ENCODE data around the gene ZIC3.
"Not testable (repeated sequence)": the region's sequence is repeated elsewhere in the genome, so short reads cannot be mapped to it uniquely, and the experiment has no call there.

ZIC3 gene

DNA sequence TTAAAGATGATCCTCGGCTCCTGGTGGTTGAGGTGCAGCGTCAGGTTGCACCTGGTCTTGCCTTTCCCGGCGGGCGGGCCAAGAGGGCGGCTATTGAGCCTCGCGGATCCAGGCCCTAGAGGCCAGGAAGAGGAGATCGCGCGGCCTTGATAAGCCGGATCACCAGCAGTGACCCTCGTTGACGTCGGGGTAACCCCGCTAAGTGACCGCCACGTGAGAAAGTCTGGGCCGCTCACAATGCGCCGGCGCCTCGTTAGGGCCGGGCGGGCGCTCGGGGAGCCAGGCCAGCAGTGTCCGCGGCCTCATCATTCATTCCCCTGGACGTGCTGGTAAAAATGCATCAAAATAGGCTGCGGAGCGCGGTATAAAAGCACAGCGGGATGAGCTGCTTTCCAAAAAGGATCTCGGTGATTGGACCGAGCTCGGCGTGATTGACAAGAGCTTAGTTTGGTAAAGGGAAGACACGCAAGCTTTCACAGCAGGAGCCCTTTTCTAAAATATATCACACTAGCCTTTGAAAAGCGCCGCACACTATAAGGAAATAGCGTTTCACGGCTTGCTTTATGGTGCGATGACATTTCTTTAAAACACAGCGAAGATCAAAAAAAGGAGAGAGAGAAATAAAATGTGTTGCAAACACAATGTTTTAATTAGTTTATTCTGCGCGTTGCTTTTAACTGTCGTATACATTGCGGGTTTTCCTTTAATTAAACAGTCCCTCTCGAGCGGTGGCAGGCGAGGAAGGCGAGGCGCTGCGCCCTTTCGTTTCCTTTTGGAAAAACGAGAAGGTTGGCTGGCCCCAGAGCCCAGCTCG, 15.9 kb upstream of the ZIC3 start:
- TF ChIP-seq, protein P1, sequence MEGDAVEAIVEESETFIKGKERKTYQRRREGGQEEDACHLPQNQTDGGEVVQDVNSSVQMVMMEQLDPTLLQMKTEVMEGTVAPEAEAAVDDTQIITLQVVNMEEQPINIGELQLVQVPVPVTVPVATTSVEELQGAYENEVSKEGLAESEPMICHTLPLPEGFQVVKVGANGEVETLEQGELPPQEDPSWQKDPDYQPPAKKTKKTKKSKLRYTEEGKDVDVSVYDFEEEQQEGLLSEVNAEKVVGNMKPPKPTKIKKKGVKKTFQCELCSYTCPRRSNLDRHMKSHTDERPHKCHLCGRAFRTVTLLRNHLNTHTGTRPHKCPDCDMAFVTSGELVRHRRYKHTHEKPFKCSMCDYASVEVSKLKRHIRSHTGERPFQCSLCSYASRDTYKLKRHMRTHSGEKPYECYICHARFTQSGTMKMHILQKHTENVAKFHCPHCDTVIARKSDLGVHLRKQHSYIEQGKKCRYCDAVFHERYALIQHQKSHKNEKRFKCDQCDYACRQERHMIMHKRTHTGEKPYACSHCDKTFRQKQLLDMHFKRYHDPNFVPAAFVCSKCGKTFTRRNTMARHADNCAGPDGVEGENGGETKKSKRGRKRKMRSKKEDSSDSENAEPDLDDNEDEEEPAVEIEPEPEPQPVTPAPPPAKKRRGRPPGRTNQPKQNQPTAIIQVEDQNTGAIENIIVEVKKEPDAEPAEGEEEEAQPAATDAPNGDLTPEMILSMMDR (IDR thresholded peaks at IDR 0.05; ENCODE audit: low read depth, low read length, missing control alignments), result no peak
- H3K4me3 ChIP-seq (ENCODE audit: low read depth, low read length), result peak overlapping the region; percentile 40
- no peak for DNase-seq (ENCODE audit: low read depth)
- in situ Hi-C loops (cut with HindIII; ENCODE audit: low sequenced_read_pairs), result no loop called here

DNA sequence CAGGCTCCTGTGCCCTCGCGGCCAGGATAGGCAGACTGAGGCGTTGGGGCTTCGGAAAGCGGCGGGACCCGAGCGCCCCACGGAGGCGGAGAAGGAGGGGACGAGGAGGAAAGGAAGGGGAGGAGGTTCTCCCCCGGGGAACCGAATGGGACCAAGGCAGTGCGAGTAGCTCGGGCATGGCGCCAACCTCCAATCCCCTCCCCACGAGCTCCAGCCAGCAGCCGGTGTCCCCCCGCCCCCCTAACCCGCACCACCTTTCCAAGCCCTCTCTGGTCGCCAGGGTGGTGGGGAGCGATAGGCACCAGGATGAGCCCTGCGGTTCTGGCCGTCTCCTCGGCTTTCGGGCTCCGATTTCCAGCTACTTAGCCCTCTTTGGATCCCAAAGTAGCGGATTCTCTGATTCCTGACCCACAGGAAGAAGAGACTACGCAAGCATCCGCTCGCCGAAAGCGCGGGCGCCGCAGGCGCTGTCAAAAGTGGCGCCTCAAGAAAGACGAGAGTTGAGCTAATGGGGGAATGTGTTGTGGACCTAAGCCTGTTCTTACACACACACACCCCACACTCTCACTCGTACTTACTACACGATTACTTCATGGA, 15.2 kb upstream of the ZIC3 start:
- DNase-seq (ENCODE audit: low read depth), result no peak
- H3K4me3 ChIP-seq (ENCODE audit: low read depth, low read length), result peak overlapping the region; percentile 40
- in situ Hi-C loops (cut with HindIII; ENCODE audit: low sequenced_read_pairs), result no loop called here
- TF ChIP-seq, protein P1 (IDR thresholded peaks at IDR 0.05; ENCODE audit: low read depth, low read length, missing control alignments), result no peak

DNA sequence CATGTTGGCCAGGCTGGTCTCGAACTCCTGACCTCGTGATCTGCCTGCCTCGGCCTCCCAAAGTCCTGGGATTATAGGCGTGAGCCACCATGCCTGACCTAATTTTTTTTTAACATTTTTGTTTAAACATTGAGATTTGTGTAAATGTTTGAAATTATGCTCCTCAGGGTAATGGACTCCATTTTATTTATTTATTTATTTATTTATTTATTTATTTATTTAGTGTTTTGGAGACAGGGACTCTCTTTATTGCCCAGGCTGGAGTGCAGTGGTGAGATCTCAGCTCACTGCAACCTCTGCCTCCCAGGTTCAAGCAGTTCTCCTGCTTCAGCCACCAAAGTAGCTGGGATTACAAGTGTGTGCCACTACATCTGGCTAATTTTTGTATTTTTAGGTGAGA, 13.8 kb upstream of the ZIC3 start:
- DNase-seq (ENCODE audit: low read depth); H3K4me3 ChIP-seq (ENCODE audit: low read depth, low read length); in situ Hi-C loops (cut with HindIII; ENCODE audit: low sequenced_read_pairs): not testable (repeated sequence)

DNA sequence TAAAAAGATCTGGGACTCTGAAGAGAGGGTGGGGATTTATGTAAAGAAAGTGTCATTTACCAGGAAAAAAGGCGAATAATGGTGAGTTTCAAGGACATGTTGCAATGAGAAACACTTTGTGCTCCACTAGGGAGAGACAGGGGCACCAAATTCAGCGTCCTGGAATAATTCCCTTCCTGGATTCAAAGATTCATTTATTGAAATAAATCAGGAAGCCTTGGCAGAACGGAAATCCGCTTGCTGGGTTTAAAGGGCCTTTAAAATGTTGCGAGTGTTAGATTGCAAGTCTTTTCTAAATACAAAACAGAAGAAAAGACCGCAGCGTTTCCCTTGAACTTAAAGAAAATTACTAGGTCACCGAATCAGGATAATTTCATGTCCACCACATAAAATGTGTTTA, 3.8 kb upstream of the ZIC3 start:
- TF ChIP-seq, protein P1 (IDR thresholded peaks at IDR 0.05; ENCODE audit: low read depth, low read length, missing control alignments), result no peak
- peak overlapping the region; percentile 66 for H3K4me3 ChIP-seq (ENCODE audit: low read depth, low read length)
- no peak for DNase-seq (ENCODE audit: low read depth)
- in situ Hi-C loops (cut with HindIII; ENCODE audit: low sequenced_read_pairs), result no loop called here

DNA sequence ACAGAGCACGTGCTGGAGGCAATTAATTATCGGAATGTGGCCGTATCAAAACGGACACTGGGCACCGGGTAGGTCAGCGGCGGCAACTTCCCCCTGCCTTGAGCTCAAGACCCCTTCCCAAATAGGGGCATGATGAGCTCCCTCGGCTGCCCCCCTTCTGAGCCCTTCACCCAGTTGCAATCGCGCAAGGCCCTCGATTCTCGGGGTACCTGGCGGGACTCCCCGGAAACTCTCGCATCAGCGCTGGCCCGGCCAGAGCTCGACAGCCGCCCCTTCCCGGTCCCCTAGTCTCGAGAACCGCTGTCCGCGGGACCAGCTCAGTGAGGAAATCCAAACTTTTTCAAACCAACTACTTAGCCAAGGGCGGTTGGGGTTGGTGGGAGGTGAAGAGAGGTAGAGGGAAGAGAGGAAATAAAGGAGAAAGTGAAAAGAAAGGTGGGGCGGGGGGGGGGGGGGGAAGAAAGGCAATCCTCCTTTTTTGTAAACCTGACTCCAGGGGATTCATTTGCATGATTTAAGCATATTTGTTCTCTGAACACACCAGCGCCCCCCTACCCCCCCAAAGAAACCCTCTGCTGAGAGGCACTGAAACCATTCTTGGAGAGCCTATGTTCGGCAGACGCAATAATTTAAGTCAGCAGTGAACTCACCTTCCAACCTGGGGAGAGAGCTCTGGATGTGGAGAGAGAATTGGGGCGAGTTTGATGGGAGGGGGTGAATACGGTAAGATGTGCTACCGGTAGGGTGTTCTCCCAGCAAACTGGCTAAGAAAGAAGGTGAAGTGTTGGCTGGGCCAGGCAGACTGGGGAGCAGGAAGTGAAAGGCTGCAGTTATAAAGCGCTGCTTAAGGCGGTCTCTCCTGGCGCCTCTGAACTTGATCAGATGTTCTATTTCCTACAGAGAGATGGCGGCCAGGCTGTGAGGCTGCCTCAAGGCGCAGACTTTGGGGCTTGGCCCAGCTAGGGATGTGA, 2.0 kb upstream of the ZIC3 start:
- in situ Hi-C loops (cut with HindIII; ENCODE audit: low sequenced_read_pairs), result no loop called here
- DNase-seq (ENCODE audit: low read depth), result no peak
- peak overlapping the region; percentile 66 for H3K4me3 ChIP-seq (ENCODE audit: low read depth, low read length)
- TF ChIP-seq, protein P1 (IDR thresholded peaks at IDR 0.05; ENCODE audit: low read depth, low read length, missing control alignments), result no peak

DNA sequence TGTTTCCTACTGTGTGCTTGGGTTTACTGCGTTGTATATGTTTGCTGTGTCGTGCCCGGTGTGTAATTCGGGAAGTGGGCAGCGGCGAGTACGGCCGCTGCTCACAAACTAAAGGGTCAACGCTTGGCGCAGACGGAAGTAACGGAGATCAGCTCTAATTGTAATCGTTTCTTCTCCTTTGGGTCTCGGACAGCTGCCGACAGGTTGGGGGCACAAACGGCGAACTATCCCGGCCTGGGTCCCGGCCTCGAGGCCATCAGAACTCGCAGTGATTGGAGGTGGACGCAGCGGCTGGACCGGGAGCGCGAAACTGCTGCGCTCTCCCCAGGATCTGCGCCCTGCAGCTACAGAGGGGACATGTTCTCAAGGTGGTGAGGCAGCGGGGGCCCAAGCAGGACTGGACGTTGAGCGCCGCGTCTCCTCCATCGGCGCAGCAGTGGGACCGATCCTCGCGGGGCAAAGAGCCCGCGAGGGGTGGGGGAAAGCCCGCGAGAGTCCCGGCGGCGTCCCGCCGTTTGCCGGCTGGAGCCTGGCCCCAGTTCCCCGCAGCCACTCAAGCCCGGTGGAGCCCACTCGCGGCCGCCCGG, 516 bp upstream of the ZIC3 start:
- DNase-seq (ENCODE audit: low read depth), result no peak
- peak overlapping the region; percentile 66 for H3K4me3 ChIP-seq (ENCODE audit: low read depth, low read length)
- in situ Hi-C loops (cut with HindIII; ENCODE audit: low sequenced_read_pairs), result no loop called here
- TF ChIP-seq, protein P1 (IDR thresholded peaks at IDR 0.05; ENCODE audit: low read depth, low read length, missing control alignments), result no peak
